HG03045 (cell line): ENCODE data around the gene FLACC1.
"Not testable (repeated sequence)": the region's sequence is repeated elsewhere in the genome, so short reads cannot be mapped to it uniquely, and the experiment has no call there.

Experiments used
- ATAC-seq: cut with Tn5 transposase; IDR thresholded peaks from one replicate; pipeline ENCODE4 v1.9.1; 2021; ENCODE audit warnings: mild to moderate bottlenecking, moderate library complexity; ENCODE audit not compliant: unreplicated experiment

Gene FLACC1

GRCh38 chr2:201349601-201350000 is 7.5 kb downstream of the FLACC1 start:
- ATAC-seq, result no peak

GRCh38 chr2:201348758-201349157 is 8.4 kb downstream of the FLACC1 start:
- no peak for ATAC-seq

GRCh38 chr2:201347138-201347537 is 10.0 kb downstream of the FLACC1 start:
- no peak for ATAC-seq

- no peak for ATAC-seq
Measured at GRCh38 chr2:201345625-201346213, 11.4 kb downstream of the FLACC1 start.

GRCh38 chr2:201344663-201345366 is 12.3 kb downstream of the FLACC1 start:
- no peak for ATAC-seq

GRCh38 chr2:201343559-201343958 is 13.6 kb downstream of the FLACC1 start:
- no peak for ATAC-seq

- no peak for ATAC-seq
Measured at GRCh38 chr2:201342923-201343322, 14.2 kb downstream of the FLACC1 start.

- ATAC-seq, result no peak
Measured at GRCh38 chr2:201329409-201329808, 27.7 kb downstream of the FLACC1 start.

GRCh38 chr2:201327678-201328077 is 29.5 kb downstream of the FLACC1 start:
- ATAC-seq, result no peak

- no peak for ATAC-seq
Measured at GRCh38 chr2:201322772-201323171, 34.4 kb downstream of the FLACC1 start.

GRCh38 chr2:201320701-201321100 is 36.4 kb downstream of the FLACC1 start:
- ATAC-seq, result no peak

GRCh38 chr2:201320257-201320656 is 36.9 kb downstream of the FLACC1 start:
- ATAC-seq, result no peak

GRCh38 chr2:201319511-201319910 is 37.6 kb downstream of the FLACC1 start:
- ATAC-seq, result no peak

- no peak for ATAC-seq
Measured at GRCh38 chr2:201313362-201313761, 43.8 kb downstream of the FLACC1 start.

- no peak for ATAC-seq
Measured at GRCh38 chr2:201308914-201309313, 48.2 kb downstream of the FLACC1 start.

- no peak for ATAC-seq
Measured at GRCh38 chr2:201307876-201308275, 49.3 kb downstream of the FLACC1 start.

- ATAC-seq, result not testable (repeated sequence)
Measured at GRCh38 chr2:201299929-201300328, 57.2 kb downstream of the FLACC1 start.

GRCh38 chr2:201298462-201299052 is 58.6 kb downstream of the FLACC1 start:
- no peak for ATAC-seq

- not testable (repeated sequence) for ATAC-seq
Measured at GRCh38 chr2:201290457-201291148, 66.5 kb downstream of the FLACC1 start.

- ATAC-seq, result no peak
Measured at GRCh38 chr2:201285499-201285898, 71.6 kb downstream of the FLACC1 start.

GRCh38 chr2:201280191-201281040 is 76.7 kb downstream of the FLACC1 start:
- ATAC-seq, result no peak
